D721Med (cell line): ENCODE measurements around the gene FAT2.

Source experiments
- DNase-seq: peaks from one replicate; pipeline ENCODE4 v3.0.0; 2011; ENCODE audit warnings: low spot score; ENCODE audit not compliant: insufficient read length
- FAIRE-seq: peaks from 2 replicates; lab custom pipeline; 2011; peaks lifted over from hg19 to GRCh38; lab: Jason Lieb, UNC
- CTCF ChIP-seq: IDR thresholded peaks from 2 replicates; pipeline ENCODE4 v1.5.1; 2012; ENCODE audit warnings: mild to moderate bottlenecking, control low read depth; ENCODE audit not compliant: insufficient read depth; ENCODE audit errors: missing control alignments

FAT2 gene

GRCh38 chr5:151612689-151613427 lies 21.7 kb upstream of the FAT2 start:
- DNase-seq (no peak), FAIRE-seq (no peak)
- no peak for TF ChIP-seq CTCF

- FAIRE-seq (no peak), DNase-seq (no peak)
- no peak for TF ChIP-seq CTCF
Measured at GRCh38 chr5:151611127-151611775, 20.1 kb upstream of the FAT2 start.

- no peak for TF ChIP-seq CTCF
Measured at GRCh38 chr5:151608522-151608921, 17.4 kb upstream of the FAT2 start.

GRCh38 chr5:151607304-151607703 lies 16.2 kb upstream of the FAT2 start:
- no peak for FAIRE-seq
- DNase-seq: no peak
- TF ChIP-seq CTCF: no peak

More at GRCh38 chr5:151608522-151608921, 17.4 kb upstream of the FAT2 start:
- DNase-seq (no peak), FAIRE-seq (no peak)

- no peak for TF ChIP-seq CTCF
- DNase-seq (no peak), FAIRE-seq (no peak)
Measured at GRCh38 chr5:151605559-151605958, 14.4 kb upstream of the FAT2 start.

- FAIRE-seq (no peak), DNase-seq (no peak)
- TF ChIP-seq CTCF: no peak
Measured at GRCh38 chr5:151602806-151603205, 11.7 kb upstream of the FAT2 start.

- DNase-seq: no peak
- TF ChIP-seq CTCF: no peak
- FAIRE-seq: no peak
Measured at GRCh38 chr5:151601391-151601790, 10.3 kb upstream of the FAT2 start.
